OCI-LY7 (cell line): ENCODE measurements around the gene MT3. TPM values are rescaled to one million over a fixed set of nuclear protein-coding genes. Genes with fewer than 3 reads are reported as not detected.

Source experiments
- BruUV-seq: library from RNA; stranded (reverse); fragments of 400-500 nt; replicated peaks from 2 replicates; lab custom pipeline; 2021; lab: Mats Ljungman, UMichigan
- CTCF ChIA-PET: fragments of 300-600 bp; sonication (Branson Sonifier 250); formaldehyde crosslinking; loops from one replicate; lab custom pipeline; 2022; ENCODE audit warnings: antibody characterized with exemption; ENCODE audit not compliant: unreplicated experiment; lab: Charles Lee
- POLR2A ChIA-PET: fragments of 300-600 bp; sonication (Branson Sonifier 250); formaldehyde crosslinking; loops from one replicate; lab custom pipeline; 2022; ENCODE audit warnings: antibody characterized with exemption; lab: Charles Lee
- DNase-seq: peaks from one replicate; pipeline ENCODE4 v3.0.0-alpha.2; 2015; ENCODE audit warnings: low spot score
- H2AFZ ChIP-seq: fragments of 200-600 bp; sonication (generic), shearing (Covaris generic); 2 replicates; pipeline ENCODE4 v1.6.1; 2014; ENCODE audit warnings: mild to moderate bottlenecking, antibody characterized with exemption, low read length, moderate library complexity
- H3K27ac ChIP-seq: fragments of 200-600 bp; sonication (generic); 2 replicates; pipeline ENCODE4 v1.5.1; 2014; ENCODE audit warnings: mixed run types, low read depth, mild to moderate bottlenecking, moderate library complexity, low read length, inconsistent platforms; ENCODE audit not compliant: poor library complexity, severe bottlenecking
- H3K36me3 ChIP-seq: fragments of 200-600 bp; sonication (generic); 2 replicates; pipeline ENCODE4 v1.6.1; 2014; ENCODE audit warnings: mild to moderate bottlenecking, antibody characterized with exemption, low read length, moderate library complexity, mixed read lengths; ENCODE audit not compliant: insufficient read depth
- H3K4me1 ChIP-seq: fragments of 200-600 bp; sonication (generic); 2 replicates; pipeline ENCODE4 v1.5.1; 2014; ENCODE audit warnings: mild to moderate bottlenecking, low read length; ENCODE audit not compliant: insufficient read depth, poor library complexity, severe bottlenecking
- H3K4me2 ChIP-seq: fragments of 200-600 bp; sonication (generic); 2 replicates; pipeline ENCODE4 v1.6.1; 2014; ENCODE audit warnings: mild to moderate bottlenecking, low read length
- H3K4me3 ChIP-seq: fragments of 200-600 bp; sonication (generic); 2 replicates; pipeline ENCODE4 v1.5.1; 2014; ENCODE audit warnings: mild to moderate bottlenecking, low read depth, low read length; ENCODE audit not compliant: poor library complexity, severe bottlenecking
- H3K79me2 ChIP-seq: fragments of 200-600 bp; sonication (generic); 2 replicates; pipeline ENCODE4 v1.6.1; 2016; ENCODE audit warnings: low read depth, mild to moderate bottlenecking, low read length, moderate library complexity, mixed read lengths; ENCODE audit not compliant: insufficient read depth
- H3K9me2 ChIP-seq: fragments of 200-600 bp; sonication (generic); 2 replicates; pipeline ENCODE4 v1.6.1; 2016; ENCODE audit warnings: mild to moderate bottlenecking, low read length, mixed read lengths; ENCODE audit not compliant: insufficient read depth
- H3K9me3 ChIP-seq: fragments of 200-600 bp; sonication (generic); 2 replicates; pipeline ENCODE4 v1.6.1; 2014; ENCODE audit warnings: mild to moderate bottlenecking, mixed run types, low read length, mixed read lengths
- H4K20me1 ChIP-seq: fragments of 200-600 bp; sonication (generic); 2 replicates; pipeline ENCODE4 v1.6.1; 2014; ENCODE audit warnings: mild to moderate bottlenecking, antibody characterized with exemption, low read length, moderate library complexity, mixed read lengths; ENCODE audit not compliant: insufficient read depth
- CTCF ChIP-seq: fragments of 200-600 bp; sonication (generic); conservative IDR thresholded peaks from 2 replicates; pipeline ENCODE4 v1.5.1; 2014; ENCODE audit warnings: mild to moderate bottlenecking, antibody characterized with exemption, low read length, moderate library complexity, mixed read lengths
- EZH2phosphoT487 ChIP-seq: fragments of 200-600 bp; sonication (generic); IDR thresholded peaks from 2 replicates; pipeline ENCODE4 v1.6.1; 2018; ENCODE audit warnings: low read depth, borderline replicate concordance, mild to moderate bottlenecking, mixed run types, antibody characterized with exemption, low read length, moderate library complexity, mixed read lengths
- intact Hi-C: fragments of 100-400 bp; cut with micrococcal nuclease; formaldehyde crosslinking; loops from one replicate; pipeline ENCODE4 v1.10.0; 2022; ENCODE audit not compliant: unreplicated experiment
- total RNA-seq, 2 experiments: library from RNA; depleted of rRNA in 1 of 2; stranded (reverse); fragments of >200 nt in 1 of 2; shearing (Covaris generic) in 1 of 2; gene quantifications; 2 replicates each; pipeline ENCODE4 v1.2.3, GENCODE V29; 2014 to 2022

Gene MT3
- total RNA-seq, 2 experiments from 2014 or later, result not detected

GRCh38 chr16:56558024-56558747 is 31.1 kb upstream of the MT3 start:
- Histone ChIP-seq H3K9me3 (no peaks in the 10 kb centered on the region), H2AFZ (no peak overlapping the region), H3K27ac (no peak overlapping the region), H3K9me2 (no peaks in the 10 kb centered on the region), H3K79me2 (no peaks in the 10 kb centered on the region), H3K36me3 (no peaks in the 10 kb centered on the region), H3K4me3 (no peak overlapping the region), H4K20me1 (no peaks in the 10 kb centered on the region), H3K4me1 (no peaks in the 10 kb centered on the region), H3K4me2 (no peak overlapping the region)
- DNase-seq, result no peak
- TF ChIP-seq EZH2phosphoT487 (no peak), CTCF (no peak)
- no TSS peak for BruUV-seq
- ChIA-PET POLR2A (interaction anchor here (0.7 kb wide), 1 partner anchor 107 kb away, joined by 3 read pairs; the partner anchor contains the start of gene NUDT21), CTCF (interaction anchor here (0.6 kb wide), 1 partner anchor 18 kb away, joined by 3 read pairs; no protein-coding TSS in a partner anchor)
- intact Hi-C loops, result no loop called here

GRCh38 chr16:56559109-56559508 is 30.2 kb upstream of the MT3 start:
- Histone ChIP-seq H4K20me1 (no peaks in the 10 kb centered on the region), H3K4me2 (no peak overlapping the region), H3K27ac (no peak overlapping the region), H3K36me3 (no peaks in the 10 kb centered on the region), H3K9me3 (no peaks in the 10 kb centered on the region), H3K9me2 (no peaks in the 10 kb centered on the region), H3K4me1 (no peaks in the 10 kb centered on the region), H3K4me3 (no peak overlapping the region), H3K79me2 (no peaks in the 10 kb centered on the region), H2AFZ (no peak overlapping the region)
- CTCF ChIA-PET, result no interaction called here
- BruUV-seq, result no TSS peak
- TF ChIP-seq EZH2phosphoT487, result no peak
- TF ChIP-seq CTCF, result no peak
- no peak for DNase-seq
- POLR2A ChIA-PET, result no interaction called here
- intact Hi-C loops, result no loop called here

GRCh38 chr16:56560447-56560846 is 28.9 kb upstream of the MT3 start:
- Histone ChIP-seq H3K27ac (no peak overlapping the region), H3K4me3 (no peak overlapping the region), H4K20me1 (no peaks in the 10 kb centered on the region), H3K79me2 (no peaks in the 10 kb centered on the region), H3K4me2 (no peak overlapping the region), H3K9me2 (no peaks in the 10 kb centered on the region), H3K4me1 (no peaks in the 10 kb centered on the region), H3K9me3 (no peaks in the 10 kb centered on the region), H3K36me3 (no peaks in the 10 kb centered on the region), H2AFZ (no peak overlapping the region)
- no TSS peak for BruUV-seq
- no peak for DNase-seq
- ChIA-PET POLR2A (interaction anchor here (0.6 to 1.1 kb wide), 4 partner anchors 9 to 142 kb away, joined by 3 to 4 read pairs (median 3); no protein-coding TSS in a partner anchor), CTCF (no interaction called here)
- TF ChIP-seq EZH2phosphoT487 (no peak), CTCF (no peak)
- intact Hi-C loops, result no loop called here
